H1 (cell line): Measurements from ENCODE around the gene PRR33. TPM values are rescaled to one million over a fixed set of nuclear protein-coding genes. Genes with fewer than 3 reads are reported as not detected.

Source experiments
- CTCF ChIA-PET: fragments of 300-600 bp; sonication (Branson Sonifier 250); formaldehyde crosslinking; loops from one replicate; lab custom pipeline; 2021; ENCODE audit not compliant: partially characterized antibody; lab: Charles Lee
- POLR2A ChIA-PET: fragments of 300-600 bp; sonication (Branson Sonifier 250); formaldehyde crosslinking; loops from one replicate; lab custom pipeline; 2021; ENCODE audit warnings: inconsistent platforms; ENCODE audit not compliant: partially characterized antibody; lab: Charles Lee
- DNase-seq, 2 experiments: peaks; one replicate each; pipeline versions ENCODE4 v3.0.0 to v3.0.0-alpha.2; 2010 to 2022; ENCODE audit warnings: low spot score in 2 of 2, low read depth in 1 of 2, mixed read lengths in 1 of 2
- FAIRE-seq: peaks from 2 replicates; lab custom pipeline; 2011; peaks lifted over from hg19 to GRCh38; lab: Jason Lieb, UNC
- H2AFZ ChIP-seq: 2 replicates; pipeline ENCODE4 v1.8.1; 2012; ENCODE audit warnings: low read length, inconsistent platforms
- H2AK5ac ChIP-seq: 2 replicates; pipeline ENCODE4 v1.6.1; 2013; ENCODE audit warnings: low read depth, low read length
- H2BK120ac ChIP-seq: replicated peaks from 2 replicates; pipeline ENCODE3; 2013; ENCODE audit warnings: low read depth, low read length, inconsistent platforms
- H2BK12ac ChIP-seq: 2 replicates; pipeline ENCODE4 v1.6.1; 2013; ENCODE audit warnings: low read depth, low read length
- H2BK15ac ChIP-seq: 2 replicates; pipeline ENCODE4 v1.6.1; 2013; ENCODE audit warnings: low read length
- H2BK20ac ChIP-seq: 2 replicates; pipeline ENCODE4 v1.6.1; 2013; ENCODE audit warnings: low read length
- H2BK5ac ChIP-seq: 2 replicates; pipeline ENCODE4 v1.6.1; 2013; ENCODE audit warnings: low read depth, low read length
- H3K14ac ChIP-seq: 2 replicates; pipeline ENCODE4 v1.6.1; 2013; ENCODE audit warnings: inconsistent platforms; ENCODE audit not compliant: insufficient read length
- H3K18ac ChIP-seq: 2 replicates; pipeline ENCODE4 v1.6.1; 2013; ENCODE audit warnings: low read length; ENCODE audit errors: extremely low read depth
- H3K23ac ChIP-seq: 2 replicates; pipeline ENCODE4 v1.6.1; 2013; ENCODE audit warnings: inconsistent platforms; ENCODE audit not compliant: insufficient read length
- H3K23me2 ChIP-seq: 2 replicates; pipeline ENCODE4 v1.6.1; 2013; ENCODE audit warnings: low read depth, low read length
- H3K27ac ChIP-seq: 2 replicates; pipeline ENCODE4 v1.6.1; 2011; ENCODE audit warnings: low read depth, low read length, inconsistent platforms
- H3K27me3 ChIP-seq, 4 experiments: replicated peaks in 1 of 4; 1 replicate in 1 of 4; 2 replicates in 3 of 4; pipeline versions ENCODE4 v1.6.1 to v1.8.1; 2011 to 2013; ENCODE audit warnings: low read length in 3 of 4, mild to moderate bottlenecking in 3 of 4, inconsistent platforms in 2 of 4, mixed read lengths in 2 of 4, moderate library complexity in 1 of 4; ENCODE audit not compliant: control insufficient read depth in 3 of 4, insufficient read depth in 3 of 4; ENCODE audit errors: extremely low read depth in 1 of 4
- H3K36me3 ChIP-seq, 4 experiments: 2 replicates each; pipeline versions ENCODE4 v1.6.1 to v1.8.1; 2011 to 2013; ENCODE audit warnings: mild to moderate bottlenecking in 4 of 4, low read length in 3 of 4, moderate library complexity in 2 of 4, control low read depth in 1 of 4, inconsistent platforms in 1 of 4; ENCODE audit not compliant: insufficient read depth in 4 of 4, control insufficient read depth in 2 of 4
- H3K4ac ChIP-seq: replicated peaks from 2 replicates; pipeline ENCODE3; 2013; ENCODE audit warnings: low read length, low read depth, mixed read lengths, inconsistent platforms; ENCODE audit not compliant: insufficient read length
- H3K4me1 ChIP-seq, 4 experiments: replicated peaks in 1 of 4; 1 replicate in 1 of 4; 2 replicates in 3 of 4; pipeline versions ENCODE4 v1.6.1 to v1.8.1; 2011 to 2013; ENCODE audit warnings: low read length in 3 of 4, inconsistent platforms in 2 of 4, mixed read lengths in 1 of 4; ENCODE audit not compliant: insufficient read depth in 4 of 4, control insufficient read depth in 3 of 4
- H3K4me2 ChIP-seq, 2 experiments: 2 replicates each; pipeline versions ENCODE4 v1.6.1 to v1.8.1; 2011 to 2013; ENCODE audit warnings: low read depth in 2 of 2, low read length in 2 of 2, control low read depth in 1 of 2, inconsistent platforms in 1 of 2, mild to moderate bottlenecking in 1 of 2; ENCODE audit not compliant: insufficient read depth in 1 of 2
- H3K4me3 ChIP-seq, 4 experiments: fragments of 200-600, 300-600 bp in 1 of 4; sonication (generic), shearing (Covaris generic), sonication (Bioruptor Twin) in 1 of 4; 2 replicates each; pipeline versions ENCODE4 v1.5.1 to v1.8.1; 2011 to 2016; ENCODE audit warnings: low read length in 4 of 4, low read depth in 3 of 4, control low read depth in 2 of 4, inconsistent platforms in 2 of 4, mild to moderate bottlenecking in 2 of 4, mixed read lengths in 1 of 4, moderate library complexity in 1 of 4; ENCODE audit not compliant: insufficient read depth in 2 of 4; ENCODE audit errors: extremely low read depth in 1 of 4
- H3K56ac ChIP-seq: replicated peaks from 2 replicates; pipeline ENCODE3; 2013; ENCODE audit warnings: low read depth, mild to moderate bottlenecking, mixed read lengths, low read length, inconsistent platforms; ENCODE audit not compliant: insufficient read length
- H3K79me1 ChIP-seq: 2 replicates; pipeline ENCODE4 v1.6.1; 2013; ENCODE audit warnings: low read depth, low read length, control low read depth
- H3K79me2 ChIP-seq, 2 experiments: 2 replicates each; pipeline versions ENCODE4 v1.6.1 to v1.8.1; 2012 to 2013; ENCODE audit warnings: low read length in 2 of 2, mild to moderate bottlenecking in 2 of 2, inconsistent platforms in 1 of 2; ENCODE audit not compliant: insufficient read depth in 2 of 2, control insufficient read depth in 1 of 2
- H3K9ac ChIP-seq, 4 experiments: replicated peaks in 1 of 4; 1 replicate in 1 of 4; 2 replicates in 3 of 4; pipeline versions ENCODE4 v1.6.1 to v1.8.1; 2011 to 2013; ENCODE audit warnings: low read depth in 3 of 4, low read length in 3 of 4, control low read depth in 2 of 4, mild to moderate bottlenecking in 2 of 4, moderate library complexity in 2 of 4, inconsistent platforms in 1 of 4; ENCODE audit errors: extremely low read depth in 1 of 4
- H3K9me3 ChIP-seq, 2 experiments: 2 replicates each; pipeline versions ENCODE4 v1.6.1 to v1.8.1; 2012 to 2013; ENCODE audit warnings: mild to moderate bottlenecking in 2 of 2, moderate library complexity in 2 of 2, control low read depth in 1 of 2, inconsistent platforms in 1 of 2, low read depth in 1 of 2, low read length in 1 of 2, mixed read lengths in 1 of 2; ENCODE audit not compliant: insufficient read depth in 2 of 2
- H4K20me1 ChIP-seq, 2 experiments: replicated peaks in 1 of 2; 2 replicates each; pipeline versions ENCODE3 to v1.8.1; 2011 to 2013; ENCODE audit warnings: inconsistent platforms in 2 of 2, low read length in 2 of 2, mild to moderate bottlenecking in 1 of 2; ENCODE audit not compliant: insufficient read depth in 2 of 2, control insufficient read depth in 1 of 2
- H4K5ac ChIP-seq: 2 replicates; pipeline ENCODE4 v1.6.1; 2013; ENCODE audit warnings: low read length, low read depth, mixed read lengths, inconsistent platforms; ENCODE audit not compliant: insufficient read length
- H4K8ac ChIP-seq: 2 replicates; pipeline ENCODE4 v1.8.0; 2013; ENCODE audit warnings: mild to moderate bottlenecking, moderate library complexity, low read length, inconsistent platforms; ENCODE audit not compliant: insufficient read depth; ENCODE audit errors: extremely low read depth
- H4K91ac ChIP-seq: replicated peaks from 2 replicates; pipeline ENCODE3; 2013; ENCODE audit warnings: low read length, mixed read lengths, inconsistent platforms; ENCODE audit not compliant: insufficient read length
- NANOG ChIP-seq: IDR thresholded peaks from 2 replicates; pipeline ENCODE4 v1.6.1; 2011; ENCODE audit warnings: low read length, low read depth, mild to moderate bottlenecking, inconsistent platforms; ENCODE audit not compliant: insufficient read depth, poor library complexity, severe bottlenecking
- PHF8 ChIP-seq: fragments of 200-600 bp; sonication (generic); conservative IDR thresholded peaks from 2 replicates; pipeline ENCODE4 v1.7.1; 2012; ENCODE audit warnings: low read depth, mild to moderate bottlenecking, inconsistent platforms, low read length, moderate library complexity
- POU5F1 ChIP-seq: IDR thresholded peaks from 2 replicates; pipeline ENCODE4 v1.6.1; 2011; ENCODE audit warnings: low read depth, mild to moderate bottlenecking, low read length, moderate library complexity
- SIN3A ChIP-seq, 2 experiments: IDR thresholded peaks in 1 of 2; conservative IDR thresholded peaks in 1 of 2; 2 replicates each; pipeline ENCODE4 v1.6.1; 2011 to 2012; ENCODE audit warnings: low read length in 2 of 2, improper control_type of control experiment in 1 of 2, low read depth in 1 of 2, mild to moderate bottlenecking in 1 of 2
- WGBS, 2 experiments: shearing (Covaris generic) in 1 of 2; methylation state at CpG; one replicate each; pipeline versions ENCODE4 v1.1.6 to v1.1.7; 2013 to 2015; ENCODE audit warnings: low lambda C conversion rate in 2 of 2, mixed read lengths in 2 of 2, inconsistent platforms in 1 of 2, low coverage in 1 of 2, missing lambda C conversion rate in 1 of 2; ENCODE audit not compliant: insufficient replicate concordance in 2 of 2, insufficient coverage in 1 of 2, insufficient read length in 1 of 2; ENCODE audit errors: extremely low coverage in 1 of 2, missing lambda C conversion rate in 1 of 2; 5-methylcytosine and 5-hydroxymethylcytosine counted together
- polyA plus RNA-seq, 7 experiments: library from polyadenylated mRNA; depleted of rRNA in 3 of 7; stranded (reverse) in 5 of 7; unstranded in 2 of 7; fragments of >200 nt in 5 of 7; fragments of 200-250 nt in 2 of 7; gene quantifications; 1 replicate in 5 of 7; 2 replicates in 1 of 7; 4 replicates in 1 of 7; pipeline versions ENCODE4 v1.2.1 to v1.2.3, GENCODE V29; 2011 to 2013; ENCODE audit warnings: missing spikeins in 2 of 7, mixed read lengths in 2 of 7
- total RNA-seq: library from RNA; stranded (reverse); fragmentation: NEBNext Ultra II Directional; extraction: Animal tissue kit (Norgen Biotek cat#: 25700); gene quantifications from 2 replicates; pipeline ENCODE4 v1.2.1, GENCODE V29; 2021

Gene PRR33
- total and polyA plus RNA-seq, 2 of the 8 experiments (the other 6 are each of a cell fraction or from before 2014, with no cell fraction given): 0.02 TPM; not detected in 1

DNA sequence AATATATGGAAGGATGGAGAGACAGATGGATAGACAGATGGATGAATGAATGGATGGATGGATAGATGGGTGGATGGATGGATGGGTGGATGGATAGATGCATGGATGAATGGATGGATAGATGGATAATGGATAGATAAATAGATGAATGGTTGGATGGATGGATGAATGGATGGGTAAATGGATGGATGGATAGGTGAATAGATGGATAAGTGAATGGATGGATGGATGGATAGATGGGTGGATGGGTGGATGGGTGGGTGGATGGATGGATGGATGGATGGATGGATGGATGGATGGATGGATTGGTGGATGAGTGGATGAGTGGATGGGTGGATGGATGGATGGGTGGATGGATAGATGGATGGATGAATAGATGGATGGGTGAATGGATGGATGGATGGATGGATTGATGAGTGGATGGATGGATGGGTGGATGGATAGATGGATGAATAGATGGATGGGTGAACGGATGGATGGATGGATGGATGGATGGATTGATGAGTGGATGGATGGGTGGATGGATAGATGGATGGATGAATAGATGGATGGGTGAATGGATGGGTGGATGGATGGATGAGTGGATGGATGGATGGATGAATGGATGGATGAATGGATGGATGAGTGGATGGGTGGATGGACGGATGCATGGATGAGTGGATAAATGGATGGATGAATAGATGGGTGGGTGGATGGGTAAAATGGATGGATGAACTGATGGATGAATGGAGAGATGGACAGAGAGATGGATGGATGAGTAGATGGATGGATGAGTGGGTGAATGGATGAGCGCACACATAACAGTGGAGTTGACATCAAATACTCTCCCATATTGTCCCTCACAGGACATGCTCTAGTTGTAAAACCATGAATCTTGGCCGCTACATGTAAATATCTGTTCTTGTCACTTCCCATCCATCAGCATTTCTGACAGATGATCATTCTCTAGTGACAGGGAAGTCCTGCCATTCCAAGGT, 30.0 kb downstream of the PRR33 start:
- Histone ChIP-seq H3K18ac (no peak overlapping the region), H3K4me1 (peaks cover 0 to 16% (median 5%) of the 10 kb centered on the region in 4 experiments; a peak in 5 of 7 replicates), H2BK15ac (no peak overlapping the region), H3K9me3 (no peaks in the 10 kb centered on the region), H3K79me1 (no peaks in the 10 kb centered on the region), H3K79me2 (no peaks in the 10 kb centered on the region), H2AK5ac (no peak overlapping the region), H4K5ac (no peak overlapping the region), H3K23me2 (peaks cover 12% of the 10 kb centered on the region; the same call in 1 of the 2 replicates), H3K9ac (no peak overlapping the region), H3K4ac (no peak overlapping the region), H3K36me3 (no peaks in the 10 kb centered on the region), H3K56ac (peak overlapping the region; percentile 86), H3K23ac (no peak overlapping the region), H2BK5ac (no peak overlapping the region), H4K91ac (no peak overlapping the region), H3K4me3 (no peak overlapping the region), H3K27me3 (no peaks in the 10 kb centered on the region; a peak in 1 of 7 replicates), H2BK120ac (no peak overlapping the region), H4K20me1 (peaks cover 0 to 2% of the 10 kb centered on the region in 2 experiments), H2BK20ac (no peak overlapping the region), H3K4me2 (no peak overlapping the region), H2AFZ (no peak overlapping the region), H3K27ac (no peak overlapping the region), H3K14ac (no peak overlapping the region), H4K8ac (no peak overlapping the region), H2BK12ac (no peak overlapping the region)
- FAIRE-seq (no peak), DNase-seq (no peak)
- TF ChIP-seq NANOG: no peak
- no peak for TF ChIP-seq PHF8
- no peak for TF ChIP-seq POU5F1
- TF ChIP-seq SIN3A (conservative IDR thresholded peaks at IDR 0.05 in 1 of 2, IDR thresholded peaks at IDR 0.05 in 1 of 2; ENCODE audit: low read depth in 1 of 2, low read length in 2 of 2): no peak
- ChIA-PET POLR2A (no interaction called here), CTCF (interaction anchor here (1.1 to 1.8 kb wide), 3 partner anchors 13 to 290 kb away, joined by 3 to 6 read pairs (median 4); no protein-coding TSS in a partner anchor)
- WGBS, 2 experiments: 76% methylated on average over 4 of the region's 4 CpGs; no CpG with 5 or more reads in 1 of the 2 experiments
